Heart right ventricle (tissue), 16 donors: ENCODE data around the gene XPNPEP3. TPM values are rescaled to one million over a fixed set of nuclear protein-coding genes. Genes with fewer than 3 reads are reported as not detected.
"Not testable (repeated sequence)": the region's sequence is repeated elsewhere in the genome, so short reads cannot be mapped to it uniquely, and the experiment has no call there.

Experiments used
- ATAC-seq, 8 donors: fragments of 200-7000 bp; cut with Tn5 transposase; one replicate each; pipeline ENCODE4 v1.9.1; 2020; ENCODE audit warnings: mild to moderate bottlenecking in 8 of 8, moderate library complexity in 8 of 8, moderate number of reproducible peaks in 1 of 8
- DNase-seq, 2 donors: peaks; one replicate each; pipeline ENCODE4 v3.0.0-alpha.2; 2020
- H3K27ac ChIP-seq, 10 donors: fragments of 200-600 bp; sonication (generic) in 2 of 10; one replicate each; pipeline versions ENCODE4 v1.5.0 to v1.8.0; 2020 to 2022; ENCODE audit warnings: mild to moderate bottlenecking in 3 of 10
- H3K27me3 ChIP-seq, 7 donors: fragments of 200-600 bp; one replicate each; pipeline ENCODE4 v1.8.0; 2021 to 2022; ENCODE audit warnings: mild to moderate bottlenecking in 2 of 7
- H3K36me3 ChIP-seq, 9 donors: fragments of 200-600 bp; sonication (generic) in 1 of 9; one replicate each; pipeline versions ENCODE4 v1.5.0 to v1.8.0; 2020 to 2022; ENCODE audit warnings: mild to moderate bottlenecking in 2 of 9
- H3K4me1 ChIP-seq, 9 donors: fragments of 200-600 bp; sonication (generic) in 1 of 9; one replicate each; pipeline versions ENCODE4 v1.5.0 to v1.8.0; 2020 to 2022; ENCODE audit warnings: mild to moderate bottlenecking in 4 of 9
- H3K4me3 ChIP-seq, 10 donors: fragments of 200-600 bp; sonication (generic) in 2 of 10; one replicate each; pipeline versions ENCODE4 v1.5.0 to v1.8.0; 2020 to 2022; ENCODE audit warnings: mild to moderate bottlenecking in 7 of 10, moderate library complexity in 2 of 10
- H3K9me3 ChIP-seq, 11 donors: fragments of 200-600 bp in 10 of 11; sonication (generic) in 2 of 11; one replicate each; pipeline versions ENCODE4 v1.5.0 to v1.8.0; 2013 to 2022; ENCODE audit warnings: mild to moderate bottlenecking in 2 of 11, control low read depth in 1 of 11, moderate library complexity in 1 of 11
- WGBS, 2 donors: extraction: QIAGEN DNeasy Blood & Tissue Kit; methylation state at CpG; one replicate each; pipeline ENCODE4 v1.1.7; 2013; ENCODE audit warnings: inconsistent platforms in 1 of 2; 5-methylcytosine and 5-hydroxymethylcytosine counted together
- intact Hi-C, 10 donors: fragments of 100-400 bp; cut with DNase I; formaldehyde crosslinking; loops; one replicate each; pipeline versions ENCODE4 v1.11.1 to v1.14.2; 2022
- polyA plus RNA-seq, 2 donors: library from polyadenylated mRNA; stranded (reverse); fragments of 200-250 nt; gene quantifications; one replicate each; pipeline ENCODE4 v1.2.3, GENCODE V29; 2013
- total RNA-seq, 10 donors: library from RNA; stranded (reverse); fragmentation: NEBNext Ultra II Directional in 3 of 10; extraction: Animal tissue kit (Norgen Biotek cat#: 25700) in 3 of 10; gene quantifications; one replicate each; pipeline versions ENCODE4 v1.2.1 to v1.2.4, GENCODE V29; 2021 to 2023
- TF ChIP-seq, protein P1 (sequence below), 9 donors: fragments of 200-600 bp; sonication (generic) in 2 of 9; IDR thresholded peaks; one replicate each; pipeline versions ENCODE4 v1.5.0 to v1.8.0; 2021 to 2022; ENCODE audit warnings: antibody characterized with exemption in 9 of 9, mild to moderate bottlenecking in 5 of 9, moderate library complexity in 1 of 9
- donor health status: Arrhythmogenic right ventricular cardiomyopathy.
- donor health status: ischemic (EF 13 %, LVEDD 7.1; RV severe dilation, severe dysfunction).
- donor health status: healthy with polysubstance abuse.
- donor health status: DM: no; HTN: yes; CAD: no.
- donor health status: DM: no; HTN: no; CAD: no.
- donor health status: ischemic (EF 25% LVEDD 6.9; RV normal size, moderate dysfunction).
- donor health status: ischemic (EF 25% LVEDD 5.7; RV mildly dilated, moderate dysfunction).
- donor health status: healthy.
- donor health status: DM: yes; HTN: yes; CAD: no.
- donor health status: Ischemic cardiomyopathy.
- donor health status: ischemic (EF 35%, LVEDD 5.7; RV mildly dilated, moderate dysfunction).
- donor health status: nonischemic (EF 11% LVEDD 7.7; RV severe dilation, severe dysfunction).
- donor health status: DM: yes; HTN: yes; CAD: no.
- donor health status: PGD.
- donor health status: ischemic (EF 29% LVEDD 5.4; RV normal size, mild dysfunction).
- donor health status: nonischemic (EF 23%, LVEDD 6.1; RV moderate dilation, normal function).

The XPNPEP3 gene
- total and polyA plus RNA-seq, 12 donors, result 3.7 to 31.7 (median 24.8) TPM

- WGBS, 2 donors, result 82 to 83% methylated on average over 3 of the region's 3 CpGs
- no peaks in the 10 kb centered on the region for H3K9me3 ChIP-seq
- H3K4me3 ChIP-seq, result no peak overlapping the region
- H3K36me3 ChIP-seq, result peaks cover 0 to 100% (median 85%) of the 10 kb centered on the region in 9 donors
- intact Hi-C loops, result loop anchor here in 1 of 10 donors (10.0 kb wide), 1 partner anchor 306 kb away; no protein-coding TSS in a partner anchor
- TF ChIP-seq, protein P1, sequence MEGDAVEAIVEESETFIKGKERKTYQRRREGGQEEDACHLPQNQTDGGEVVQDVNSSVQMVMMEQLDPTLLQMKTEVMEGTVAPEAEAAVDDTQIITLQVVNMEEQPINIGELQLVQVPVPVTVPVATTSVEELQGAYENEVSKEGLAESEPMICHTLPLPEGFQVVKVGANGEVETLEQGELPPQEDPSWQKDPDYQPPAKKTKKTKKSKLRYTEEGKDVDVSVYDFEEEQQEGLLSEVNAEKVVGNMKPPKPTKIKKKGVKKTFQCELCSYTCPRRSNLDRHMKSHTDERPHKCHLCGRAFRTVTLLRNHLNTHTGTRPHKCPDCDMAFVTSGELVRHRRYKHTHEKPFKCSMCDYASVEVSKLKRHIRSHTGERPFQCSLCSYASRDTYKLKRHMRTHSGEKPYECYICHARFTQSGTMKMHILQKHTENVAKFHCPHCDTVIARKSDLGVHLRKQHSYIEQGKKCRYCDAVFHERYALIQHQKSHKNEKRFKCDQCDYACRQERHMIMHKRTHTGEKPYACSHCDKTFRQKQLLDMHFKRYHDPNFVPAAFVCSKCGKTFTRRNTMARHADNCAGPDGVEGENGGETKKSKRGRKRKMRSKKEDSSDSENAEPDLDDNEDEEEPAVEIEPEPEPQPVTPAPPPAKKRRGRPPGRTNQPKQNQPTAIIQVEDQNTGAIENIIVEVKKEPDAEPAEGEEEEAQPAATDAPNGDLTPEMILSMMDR (IDR thresholded peaks at IDR 0.05), result no peak
- ATAC-seq (no peak), DNase-seq (no peak)
- no peak overlapping the region for H3K27ac ChIP-seq
- no peaks in the 10 kb centered on the region for H3K27me3 ChIP-seq
- no peaks in the 10 kb centered on the region for H3K4me1 ChIP-seq
Measured at GRCh38 chr22:40838486-40838885, 18.5 kb upstream of the XPNPEP3 start.

- H3K27me3 ChIP-seq, result no peaks in the 10 kb centered on the region
- TF ChIP-seq, protein P1 (IDR thresholded peaks at IDR 0.05), result no peak
- 92 to 95% methylated on average over 3 of the region's 3 CpGs for WGBS, 2 donors
- H3K27ac ChIP-seq, result no peak overlapping the region
- no peaks in the 10 kb centered on the region for H3K4me1 ChIP-seq
- no peak overlapping the region for H3K4me3 ChIP-seq
- intact Hi-C loops, result no loop called here
- ATAC-seq, result no peak
- H3K36me3 ChIP-seq, result peaks cover 0 to 100% (median 83%) of the 10 kb centered on the region in 9 donors
- H3K9me3 ChIP-seq, result no peaks in the 10 kb centered on the region
- DNase-seq, result no peak
Measured at GRCh38 chr22:40844951-40845350, 12.0 kb upstream of the XPNPEP3 start.

GRCh38 chr22:40845816-40846215 lies 11.1 kb upstream of the XPNPEP3 start:
- H3K4me3 ChIP-seq, DNase-seq, H3K27me3 ChIP-seq, intact Hi-C loops, H3K4me1 ChIP-seq, ATAC-seq, H3K27ac ChIP-seq, H3K9me3 ChIP-seq: not testable (repeated sequence)
- 93 to 96% methylated on average over 11 of the region's 11 CpGs for WGBS, 2 donors
- H3K36me3 ChIP-seq, result peaks cover 0 to 100% (median 75%) of the 10 kb centered on the region in 9 donors

- intact Hi-C loops, result no loop called here
- Histone ChIP-seq H3K4me1 (peaks cover 13 to 60% (median 49%) of the 10 kb centered on the region in 9 donors), H3K27me3 (no peaks in the 10 kb centered on the region), H3K36me3 (peaks cover 0 to 37% (median 12%) of the 10 kb centered on the region in 9 donors), H3K9me3 (no peaks in the 10 kb centered on the region), H3K4me3 (no peak overlapping the region), H3K27ac (peak overlapping the region in 2 of 10 donors; percentile 1 to 27)
- DNase-seq (no peak), ATAC-seq (no peak)
- TF ChIP-seq, protein P1 (IDR thresholded peaks at IDR 0.05), result no peak
- 56 to 86% methylated on average over 1 of the region's 1 CpG for WGBS, 2 donors
Measured at GRCh38 chr22:40853333-40853732, 3.6 kb upstream of the XPNPEP3 start.

GRCh38 chr22:40853961-40854360 lies 3.0 kb upstream of the XPNPEP3 start:
- Histone ChIP-seq H3K27ac (peak overlapping the region in 1 of 10 donors; percentile 1), H3K36me3 (peaks cover 0 to 31% (median 5%) of the 10 kb centered on the region in 9 donors), H3K4me1 (peaks cover 13 to 65% (median 53%) of the 10 kb centered on the region in 9 donors), H3K27me3 (no peaks in the 10 kb centered on the region), H3K4me3 (no peak overlapping the region), H3K9me3 (no peaks in the 10 kb centered on the region)
- TF ChIP-seq, protein P1 (IDR thresholded peaks at IDR 0.05), result no peak
- ATAC-seq (no peak), DNase-seq (no peak)
- intact Hi-C loops, result no loop called here
- WGBS, 2 donors, result 42 to 44% methylated on average over 3 of the region's 3 CpGs
